ENCODE measurements around the gene CHP1. TPM values are rescaled to one million over a fixed set of nuclear protein-coding genes. Genes with fewer than 3 reads are reported as not detected.

CHP1 gene
- polyA plus RNA-seq, 3 donors, result 55.6 to 63.5 (median 62.3) TPM

Other genes with a start within 250 kb of the CHP1 start
- gene INO80, start 115.0 kb upstream of the CHP1 start, polyA plus RNA-seq (ENCODE audit: insufficient read length in 3 of 3), result 10 to 100 TPM; 21.3 to 24.7 (median 22.4) TPM
- gene EXD1, start 511 bp upstream of the CHP1 start, polyA plus RNA-seq (ENCODE audit: insufficient read length in 3 of 3), result not detected
- 10 to 100 TPM in 2 of 3 donors, 1 to 10 TPM in 1; 7.2 to 12.2 (median 10.5) TPM for gene OIP5, start 101.3 kb downstream of the CHP1 start, polyA plus RNA-seq (ENCODE audit: insufficient read length in 3 of 3)
- gene NUSAP1, start 101.6 kb downstream of the CHP1 start, polyA plus RNA-seq (ENCODE audit: insufficient read length in 3 of 3), result 100 to 1,000 TPM in 2 of 3 donors, 10 to 100 TPM in 1; 87.8 to 119 (median 117) TPM
- gene NDUFAF1, start 171.2 kb downstream of the CHP1 start, polyA plus RNA-seq (ENCODE audit: insufficient read length in 3 of 3), result 10 to 100 TPM; 22.7 to 27.2 (median 25.8) TPM
- gene RTF1, start 185.8 kb downstream of the CHP1 start, polyA plus RNA-seq (ENCODE audit: insufficient read length in 3 of 3), result 10 to 100 TPM; 62.8 to 73.0 (median 66.3) TPM